K562 (cell line): ENCODE data around the gene IL20. TPM values are rescaled to one million over a fixed set of nuclear protein-coding genes. Genes with fewer than 3 reads are reported as not detected.
A peak's percentile ranks its signal among the peaks of the same experiment; 100 is the strongest.

ENCODE experiments used
- ATAC-seq: fragments of 200-7000 bp; cut with Tn5 transposase; 3 replicates; pipeline ENCODE4 v1.9.1; 2020; ENCODE audit warnings: moderate library complexity
- Bru-seq: library from RNA; stranded (reverse); fragments of 400-500 nt; gene quantifications from one replicate; lab custom pipeline; 2021; lab: Mats Ljungman, UMichigan
- BruChase-seq, 2 experiments: library from RNA; stranded (reverse); fragments of 400-500 nt; gene quantifications; one replicate each; lab custom pipeline; 2021; lab: Mats Ljungman, UMichigan
- BruUV-seq: library from RNA; stranded (reverse); fragments of 400-500 nt; replicated peaks from 2 replicates; lab custom pipeline; 2021; lab: Mats Ljungman, UMichigan
- CTCF ChIA-PET: fragments of 300-600 bp; formaldehyde crosslinking; extraction: SDS; loops from one replicate; lab custom pipeline; 2021; ENCODE audit warnings: low intra/inter-chr PET ratio; lab: Yijun Ruan, JAX
- POLR2A ChIA-PET: fragments of 300-600, 350-650 bp; sonication (Branson Sonifier 250); formaldehyde crosslinking; extraction: SDS; loops from one replicate; lab custom pipeline; 2021; ENCODE audit warnings: antibody characterized with exemption, inconsistent platforms; lab: Yijun Ruan, JAX
- DNase-seq, 4 experiments: peaks; one replicate each; pipeline versions ENCODE4 v3.0.0 to v3.0.0-alpha.2; 2011 to 2018; ENCODE audit warnings: low spot score in 3 of 4, mixed read lengths in 3 of 4; ENCODE audit errors: extremely low read depth in 1 of 4
- FAIRE-seq: peaks from 2 replicates; lab custom pipeline; 2011; peaks lifted over from hg19 to GRCh38; lab: Jason Lieb, UNC
- H2AFZ ChIP-seq: 2 replicates; pipeline ENCODE4 v1.6.0; 2011; ENCODE audit warnings: low read depth, low read length, control low read depth, inconsistent platforms
- H3K27ac ChIP-seq: fragments of 200-600 bp; 3 replicates; pipeline ENCODE4 v1.8.0; 2011; ENCODE audit warnings: low read depth, mild to moderate bottlenecking, control low read depth, inconsistent platforms, low read length, moderate library complexity, mixed read lengths; ENCODE audit errors: extremely low read depth
- H3K27me3 ChIP-seq, 2 experiments: fragments of 300-600 bp in 1 of 2; 2 replicates in 1 of 2; 3 replicates in 1 of 2; pipeline versions ENCODE4 v1.6.0 to v1.8.0; 2011; ENCODE audit warnings: inconsistent platforms in 2 of 2, low read length in 2 of 2, mild to moderate bottlenecking in 1 of 2, mixed read lengths in 1 of 2, moderate library complexity in 1 of 2; ENCODE audit not compliant: control insufficient read depth in 2 of 2, insufficient read depth in 2 of 2
- H3K36me3 ChIP-seq: fragments of 300-600 bp; 3 replicates; pipeline ENCODE4 v1.8.0; 2011; ENCODE audit warnings: mild to moderate bottlenecking, low read length, inconsistent platforms; ENCODE audit not compliant: control insufficient read depth, insufficient read depth
- H3K4me1 ChIP-seq, 2 experiments: fragments of 200-600 bp in 1 of 2; replicated peaks in 1 of 2; 2 replicates in 1 of 2; 3 replicates in 1 of 2; pipeline versions ENCODE4 v1.5.1 to v1.8.0; 2011; ENCODE audit warnings: inconsistent platforms in 2 of 2, low read length in 2 of 2, mild to moderate bottlenecking in 1 of 2, mixed read lengths in 1 of 2, moderate library complexity in 1 of 2; ENCODE audit not compliant: control insufficient read depth in 2 of 2, insufficient read depth in 2 of 2
- H3K4me2 ChIP-seq: 2 replicates; pipeline ENCODE4 v1.6.1; 2011; ENCODE audit warnings: low read length, control low read depth, inconsistent platforms, mixed read lengths; ENCODE audit not compliant: insufficient read depth
- H3K4me3 ChIP-seq: fragments of 200-600 bp; sonication (generic), shearing (Covaris generic); 2 replicates; pipeline ENCODE4 v1.5.1; 2016; ENCODE audit warnings: control low read depth, inconsistent platforms
- H3K79me2 ChIP-seq: fragments of 200-600 bp; 3 replicates; pipeline ENCODE4 v1.8.0; 2011; ENCODE audit warnings: low read length, inconsistent platforms; ENCODE audit not compliant: control insufficient read depth, insufficient read depth
- H3K9ac ChIP-seq, 2 experiments: 2 replicates each; pipeline versions ENCODE4 v1.6.0 to v1.6.1; 2011; ENCODE audit warnings: low read depth in 2 of 2, low read length in 2 of 2, control low read depth in 1 of 2, inconsistent platforms in 1 of 2, mild to moderate bottlenecking in 1 of 2, mixed read lengths in 1 of 2; ENCODE audit not compliant: insufficient read depth in 1 of 2
- H3K9me1 ChIP-seq: one replicate; pipeline ENCODE4 v1.6.0; 2011; ENCODE audit warnings: inconsistent platforms, mild to moderate bottlenecking, low read length, moderate library complexity; ENCODE audit not compliant: control insufficient read depth, insufficient read depth
- H3K9me3 ChIP-seq: replicated peaks from 2 replicates; pipeline ENCODE4 v1.5.1; 2011; ENCODE audit warnings: low read depth, low read length, inconsistent platforms; ENCODE audit not compliant: control insufficient read depth, insufficient read depth
- H4K20me1 ChIP-seq: replicated peaks from 2 replicates; pipeline ENCODE4 v1.6.1; 2011; ENCODE audit warnings: low read length, inconsistent platforms, mixed read lengths; ENCODE audit not compliant: control insufficient read depth, insufficient read depth
- PHF21A ChIP-seq: fragments of 450-650 bp; IDR thresholded peaks from 2 replicates; pipeline ENCODE4 v1.6.1; 2017; ENCODE audit warnings: low read depth, borderline replicate concordance
- ZFP36 ChIP-seq: fragments of 150-350 bp; IDR thresholded peaks from 2 replicates; pipeline ENCODE4 v1.6.1; 2018; ENCODE audit warnings: low read length, low read depth; ENCODE audit not compliant: partially characterized antibody
- ZNF41 ChIP-seq: fragments of 250-450 bp; sonication (Bioruptor Pico); conservative IDR thresholded peaks from 2 replicates; pipeline ENCODE4 v1.4.0; 2020; ENCODE audit warnings: mild to moderate bottlenecking
- WGBS: fragments of 100-300 bp; shearing (Covaris generic); methylation state at CpG from one replicate; pipeline ENCODE4 v1.1.6; 2016; ENCODE audit warnings: low coverage, mixed read lengths; ENCODE audit not compliant: insufficient coverage; ENCODE audit errors: missing lambda C conversion rate; 5-methylcytosine and 5-hydroxymethylcytosine counted together
- in situ Hi-C: fragments of 300-500 bp; cut with MboI; formaldehyde crosslinking; loops from 4 replicates; pipeline ENCODE4 v1.15.0; 2018; ENCODE audit warnings: inconsistent platforms, mixed read lengths
- intact Hi-C: fragments of 100-400 bp; cut with micrococcal nuclease; formaldehyde crosslinking; loops from 2 replicates; pipeline ENCODE4 v1.14.2; 2022
- long read RNA-seq, 3 experiments: library from polyadenylated mRNA in 2 of 3; library from RNA in 1 of 3; unstranded in 2 of 3; stranded (forward) in 1 of 3; transcript quantifications; one replicate each; pipeline ENCODE4 v2.0.0, GENCODE V29; 2019 to 2022
- polyA minus RNA-seq, 3 experiments: library from RNA; depleted of rRNA, polyadenylated mRNA; stranded (reverse); fragments of >200 nt; gene quantifications; 2 replicates each; pipeline ENCODE4 v1.2.3, GENCODE V29; 2011
- polyA plus RNA-seq, 8 experiments: library from polyadenylated mRNA; depleted of rRNA in 4 of 8; stranded (reverse) in 5 of 8; unstranded in 3 of 8; fragments of >200 nt; fragmentation: Nextera tagmentation in 2 of 8; fragmentation: Illumina TruSeq in 1 of 8; extraction: Ambion mirVana in 2 of 8; extraction: Trizol in 1 of 8; gene quantifications; 2 replicates each; pipeline versions ENCODE4 v1.2.1 to v1.2.3, GENCODE V29; 2011 to 2014; ENCODE audit warnings: inconsistent platforms in 1 of 8, missing spikeins in 1 of 8
- total RNA-seq, 7 experiments: library from RNA; depleted of rRNA in 6 of 7; stranded (reverse); fragments of >200 nt in 6 of 7; fragmentation: Illumina TruSeq in 2 of 7; extraction: Trizol in 2 of 7; gene quantifications; 2 replicates each; pipeline versions ENCODE4 v1.2.1 to v1.2.3, GENCODE V29; 2011 to 2021; ENCODE audit warnings: low replicate concordance in 1 of 7
- TF ChIP-seq, protein P1 (sequence below), 2 experiments: fragments of 450-650 bp; formaldehyde crosslinking in 1 of 2; IDR thresholded peaks; 2 replicates each; pipeline versions ENCODE4 v1.4.0 to v1.6.1; 2014 to 2020; ENCODE audit warnings: mild to moderate bottlenecking in 2 of 2, borderline replicate concordance in 1 of 2, low read depth in 1 of 2

IL20 gene, protein sequence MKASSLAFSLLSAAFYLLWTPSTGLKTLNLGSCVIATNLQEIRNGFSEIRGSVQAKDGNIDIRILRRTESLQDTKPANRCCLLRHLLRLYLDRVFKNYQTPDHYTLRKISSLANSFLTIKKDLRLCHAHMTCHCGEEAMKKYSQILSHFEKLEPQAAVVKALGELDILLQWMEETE
- not detected in 2 replicates for total RNA-seq (2011; cell fraction: chromatin; rRNA removed; ENCODE audit: low replicate concordance)
- not detected in 2 replicates for total RNA-seq (2011; cell fraction: nucleolus; rRNA removed)
- not detected in 2 replicates for total RNA-seq (2011; cell fraction: nucleoplasm; rRNA removed)
- not detected in 2 replicates for total RNA-seq (2014; rRNA removed)
- not detected in 2 replicates for total RNA-seq (2014; rRNA removed; fragmentation: Illumina TruSeq; extraction: Trizol)
- total RNA-seq (2015; rRNA removed; fragmentation: Illumina TruSeq; extraction: Trizol) = not detected in 2 replicates
- not detected in 2 replicates for total RNA-seq (2021)
- polyA plus RNA-seq (2011; rRNA removed) = not detected in 2 replicates
- not detected in 2 replicates for polyA plus RNA-seq (2011; cell fraction: cytosol; rRNA removed)
- polyA plus RNA-seq (2011; cell fraction: nucleus; rRNA removed) = not detected in 2 replicates
- not detected in 2 replicates for polyA plus RNA-seq (2012)
- polyA plus RNA-seq (2014; fragmentation: Illumina TruSeq; extraction: Trizol) = not detected in 2 replicates
- polyA plus RNA-seq (2014; fragmentation: Nextera tagmentation; extraction: Ambion mirVana) = not detected
- not detected in 2 replicates for polyA plus RNA-seq (2014; rRNA removed)
- not detected in 2 replicates for polyA minus RNA-seq (2011; rRNA and poly(A)+ RNA removed)
- not detected in 2 replicates for polyA minus RNA-seq (2011; cell fraction: cytosol; rRNA and poly(A)+ RNA removed)
- not detected in 2 replicates for polyA minus RNA-seq (2011; cell fraction: nucleus; rRNA and poly(A)+ RNA removed)
- not detected for Bru-seq, nascent RNA
- BruChase-seq, experiment 1, labeled RNA remaining after a 2-hour chase = not detected
- not detected for BruChase-seq, experiment 2, labeled RNA remaining after a 6-hour chase
- long read RNA-seq, experiment 1 = 0 reads
- long read RNA-seq, experiment 2 = 0 reads
- long read RNA-seq, experiment 3 = 0 reads

DNA sequence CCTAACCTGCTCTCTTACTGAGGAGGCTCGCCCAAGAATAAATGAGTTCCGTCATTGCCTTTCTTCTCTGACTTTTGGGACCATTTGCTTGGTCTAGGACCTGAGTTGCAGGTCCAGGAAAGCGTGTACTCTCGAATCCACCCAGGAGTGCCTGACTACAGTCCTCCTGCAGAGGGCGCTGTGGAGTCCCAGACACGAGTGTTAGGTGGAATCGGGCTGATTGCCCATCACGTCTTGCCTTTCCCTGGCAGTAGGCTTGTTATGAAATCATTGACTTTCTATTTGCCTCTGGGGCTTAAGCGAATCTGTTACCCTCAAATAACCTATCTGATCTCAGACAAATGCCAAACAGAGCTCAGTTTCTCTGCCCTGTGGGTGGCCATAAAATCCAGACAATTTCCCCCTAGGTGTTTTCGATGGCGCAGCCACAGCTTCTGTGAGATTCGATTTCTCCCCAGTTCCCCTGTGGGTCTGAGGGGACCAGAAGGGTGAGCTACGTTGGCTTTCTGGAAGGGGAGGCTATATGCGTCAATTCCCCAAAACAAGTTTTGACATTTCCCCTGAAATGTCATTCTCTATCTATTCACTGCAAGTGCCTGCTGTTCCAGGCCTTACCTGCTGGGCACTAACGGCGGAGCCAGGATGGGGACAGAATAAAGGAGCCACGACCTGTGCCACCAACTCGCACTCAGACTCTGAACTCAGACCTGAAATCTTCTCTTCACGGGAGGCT, at the start of gene IL20:
Gene IL20 (plus strand): TSS at position 685 of the 733 bp plus-strand sequence. CDS start 230 bp downstream, outside the sequence.
- H3K27ac ChIP-seq = no peak within 1 kb of the TSS
- intact Hi-C loops (loop anchor here (1.0 to 2.0 kb wide), 2 partner anchors 46 to 117 kb away; no protein-coding TSS in a partner anchor), in situ Hi-C loops (no loop called here)
- H3K4me2 ChIP-seq = peak within 1 kb of the TSS; percentile 7; the same call in 1 of the 2 replicates
- ChIA-PET CTCF (interaction anchor here (0.6 to 2.0 kb wide), 3 partner anchors 48 to 230 kb away, joined by 4 to 9 read pairs (median 5); partner anchors contain the start of gene DYRK3), POLR2A (interaction anchor here (0.7 to 1.1 kb wide), 4 partner anchors 12 to 1549 kb away, joined by 3 to 5 read pairs (median 3); no protein-coding TSS in a partner anchor)
- no peak within 1 kb of the TSS for H3K4me3 ChIP-seq
- ATAC-seq (peak; percentile 99), FAIRE-seq (peak; percentile 97), DNase-seq (peak; percentile 82 to 91 (median 88))
- H3K9me1 ChIP-seq = no peaks in the 10 kb centered on the region
- no peak within 1 kb of the TSS for H2AFZ ChIP-seq
- no peaks in the 10 kb centered on the region for H3K9me3 ChIP-seq
- BruUV-seq = no TSS peak
- H3K36me3 ChIP-seq = no peaks in the 10 kb centered on the region
- H3K4me1 ChIP-seq = peaks cover 0 to 5% of the 10 kb centered on the region in 2 experiments; a peak in 2 of 5 replicates
- H3K9ac ChIP-seq = no peak within 1 kb of the TSS
- 16% methylated on average over 19 of the region's 19 CpGs for WGBS
- peaks cover 8 to 17% of the 10 kb centered on the region in 2 experiments; a peak in 4 of 5 replicates for H3K27me3 ChIP-seq
- no peaks in the 10 kb centered on the region for H4K20me1 ChIP-seq
- no peaks in the 10 kb centered on the region for H3K79me2 ChIP-seq
- TF ChIP-seq ZFP36 (peak; percentile 32), PHF21A (0 out of 2 replicates have a peak, but pooled peaks have one; percentile 16), ZNF41 (CRISPR knock-in tag) (no peak)
- TF ChIP-seq, protein P1, sequence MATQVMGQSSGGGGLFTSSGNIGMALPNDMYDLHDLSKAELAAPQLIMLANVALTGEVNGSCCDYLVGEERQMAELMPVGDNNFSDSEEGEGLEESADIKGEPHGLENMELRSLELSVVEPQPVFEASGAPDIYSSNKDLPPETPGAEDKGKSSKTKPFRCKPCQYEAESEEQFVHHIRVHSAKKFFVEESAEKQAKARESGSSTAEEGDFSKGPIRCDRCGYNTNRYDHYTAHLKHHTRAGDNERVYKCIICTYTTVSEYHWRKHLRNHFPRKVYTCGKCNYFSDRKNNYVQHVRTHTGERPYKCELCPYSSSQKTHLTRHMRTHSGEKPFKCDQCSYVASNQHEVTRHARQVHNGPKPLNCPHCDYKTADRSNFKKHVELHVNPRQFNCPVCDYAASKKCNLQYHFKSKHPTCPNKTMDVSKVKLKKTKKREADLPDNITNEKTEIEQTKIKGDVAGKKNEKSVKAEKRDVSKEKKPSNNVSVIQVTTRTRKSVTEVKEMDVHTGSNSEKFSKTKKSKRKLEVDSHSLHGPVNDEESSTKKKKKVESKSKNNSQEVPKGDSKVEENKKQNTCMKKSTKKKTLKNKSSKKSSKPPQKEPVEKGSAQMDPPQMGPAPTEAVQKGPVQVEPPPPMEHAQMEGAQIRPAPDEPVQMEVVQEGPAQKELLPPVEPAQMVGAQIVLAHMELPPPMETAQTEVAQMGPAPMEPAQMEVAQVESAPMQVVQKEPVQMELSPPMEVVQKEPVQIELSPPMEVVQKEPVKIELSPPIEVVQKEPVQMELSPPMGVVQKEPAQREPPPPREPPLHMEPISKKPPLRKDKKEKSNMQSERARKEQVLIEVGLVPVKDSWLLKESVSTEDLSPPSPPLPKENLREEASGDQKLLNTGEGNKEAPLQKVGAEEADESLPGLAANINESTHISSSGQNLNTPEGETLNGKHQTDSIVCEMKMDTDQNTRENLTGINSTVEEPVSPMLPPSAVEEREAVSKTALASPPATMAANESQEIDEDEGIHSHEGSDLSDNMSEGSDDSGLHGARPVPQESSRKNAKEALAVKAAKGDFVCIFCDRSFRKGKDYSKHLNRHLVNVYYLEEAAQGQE (IDR thresholded peaks at IDR 0.05; ENCODE audit: borderline replicate concordance) = peak; percentile 65
- TF ChIP-seq, protein P1 (CRISPR knock-in tag; IDR thresholded peaks at IDR 0.05; ENCODE audit: low read depth) = no peak
